AG04450 (cell line): ENCODE results near the gene TOMM70. TPM values are rescaled to one million over a fixed set of nuclear protein-coding genes. Genes with fewer than 3 reads are reported as not detected.

Experiments
- CTCF ChIA-PET: fragments of 300-600, 350-600 bp; formaldehyde crosslinking; extraction: SDS; loops from one replicate; lab custom pipeline; 2022; ENCODE audit warnings: antibody characterized with exemption, inconsistent platforms; lab: Charles Lee
- POLR2A ChIA-PET: fragments of 350-600 bp; formaldehyde crosslinking; extraction: SDS; loops from one replicate; lab custom pipeline; 2021; ENCODE audit warnings: antibody characterized with exemption, inconsistent platforms; lab: Yijun Ruan, JAX
- DNase-seq: peaks from one replicate; pipeline ENCODE4 v3.0.0-alpha.2; 2011; ENCODE audit warnings: low read depth, low spot score
- H3K27ac ChIP-seq: one replicate; pipeline ENCODE4 v1.5.1; 2012; ENCODE audit warnings: low read depth, low read length, control low read depth
- H3K27me3 ChIP-seq: one replicate; pipeline ENCODE4 v1.6.0; 2012; ENCODE audit warnings: low read length; ENCODE audit not compliant: control insufficient read depth, insufficient read depth
- H3K4me3 ChIP-seq: 2 replicates; pipeline ENCODE4 v1.5.1; 2011; ENCODE audit warnings: mild to moderate bottlenecking, low read depth, low read length, control low read depth
- H3K9me3 ChIP-seq: 2 replicates; pipeline ENCODE4 v1.5.1; 2012; ENCODE audit warnings: low read length; ENCODE audit not compliant: control insufficient read depth, insufficient read depth
- polyA plus RNA-seq: library from polyadenylated mRNA; depleted of rRNA; stranded (reverse); fragments of >200 nt; gene quantifications from 2 replicates; pipeline ENCODE4 v1.2.3, GENCODE V29; 2011
- TF ChIP-seq, protein P1 (sequence below): IDR thresholded peaks from 2 replicates; pipeline ENCODE4 v1.5.1; 2011; ENCODE audit warnings: low read depth, low read length, control low read depth, inconsistent platforms

TOMM70 gene
- polyA plus RNA-seq, 1 experiment, result 53.7 TPM

DNA sequence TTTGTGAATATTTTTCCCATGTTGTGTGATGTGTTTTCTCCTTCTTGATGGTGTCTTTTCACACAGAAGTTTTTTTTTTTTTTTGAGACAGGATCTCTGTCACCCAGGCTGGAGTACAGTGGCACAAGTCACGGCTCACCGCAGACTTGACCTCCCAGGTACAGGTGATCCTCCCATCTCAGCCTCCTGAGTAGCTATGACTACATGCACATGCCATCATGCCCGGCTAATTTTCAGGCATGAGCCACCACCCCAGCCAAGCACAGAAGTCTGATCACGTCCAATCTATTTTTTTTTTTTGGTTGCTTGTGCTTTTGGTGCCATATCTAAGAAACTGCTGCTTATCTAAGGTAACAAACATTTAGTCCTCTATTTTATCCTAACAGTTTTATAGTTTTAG lies 24.6 kb downstream of the TOMM70 start:
- no peak for DNase-seq
- TF ChIP-seq, protein P1, sequence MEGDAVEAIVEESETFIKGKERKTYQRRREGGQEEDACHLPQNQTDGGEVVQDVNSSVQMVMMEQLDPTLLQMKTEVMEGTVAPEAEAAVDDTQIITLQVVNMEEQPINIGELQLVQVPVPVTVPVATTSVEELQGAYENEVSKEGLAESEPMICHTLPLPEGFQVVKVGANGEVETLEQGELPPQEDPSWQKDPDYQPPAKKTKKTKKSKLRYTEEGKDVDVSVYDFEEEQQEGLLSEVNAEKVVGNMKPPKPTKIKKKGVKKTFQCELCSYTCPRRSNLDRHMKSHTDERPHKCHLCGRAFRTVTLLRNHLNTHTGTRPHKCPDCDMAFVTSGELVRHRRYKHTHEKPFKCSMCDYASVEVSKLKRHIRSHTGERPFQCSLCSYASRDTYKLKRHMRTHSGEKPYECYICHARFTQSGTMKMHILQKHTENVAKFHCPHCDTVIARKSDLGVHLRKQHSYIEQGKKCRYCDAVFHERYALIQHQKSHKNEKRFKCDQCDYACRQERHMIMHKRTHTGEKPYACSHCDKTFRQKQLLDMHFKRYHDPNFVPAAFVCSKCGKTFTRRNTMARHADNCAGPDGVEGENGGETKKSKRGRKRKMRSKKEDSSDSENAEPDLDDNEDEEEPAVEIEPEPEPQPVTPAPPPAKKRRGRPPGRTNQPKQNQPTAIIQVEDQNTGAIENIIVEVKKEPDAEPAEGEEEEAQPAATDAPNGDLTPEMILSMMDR, result no peak
- Histone ChIP-seq H3K27me3 (no peaks in the 10 kb centered on the region), H3K4me3 (no peak overlapping the region), H3K9me3 (no peaks in the 10 kb centered on the region), H3K27ac (no peak overlapping the region)
- CTCF ChIA-PET, result interaction anchor here (0.7 kb wide), 1 partner anchor 545 kb away, joined by 4 read pairs; no protein-coding TSS in a partner anchor
- POLR2A ChIA-PET, result interaction anchor here (0.6 to 1.0 kb wide), 3 partner anchors 25 to 116 kb away, joined by 3 to 6 read pairs (median 4); partner anchors contain the start of genes LNP1, NIT2, TMEM45A and TOMM70

DNA sequence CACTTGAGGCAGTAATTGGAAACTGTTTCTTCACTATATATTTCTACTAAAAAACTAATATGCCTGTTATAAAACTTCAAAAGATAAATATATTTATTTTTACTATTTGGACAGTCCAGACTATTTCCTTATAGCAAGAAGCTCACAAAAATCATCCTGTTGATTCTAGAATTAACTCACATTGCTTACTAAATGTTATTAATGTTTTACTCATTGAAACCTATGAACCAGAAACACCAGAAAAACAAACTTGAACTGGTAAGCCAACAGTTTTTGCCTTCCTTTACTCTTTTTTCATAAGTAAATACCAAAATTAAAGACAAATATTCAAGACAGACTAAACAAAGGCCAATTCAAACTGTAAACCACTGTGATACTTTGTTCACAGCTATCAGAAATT lies 26.4 kb downstream of the TOMM70 start:
- ChIA-PET POLR2A (interaction anchor here (1.4 kb wide), 1 partner anchor 27 kb away, joined by 4 read pairs; the partner anchor contains the start of genes LNP1 and TOMM70), CTCF (interaction anchor here (1.1 kb wide), 1 partner anchor 9 kb away, joined by 4 read pairs; no protein-coding TSS in a partner anchor)
- H3K27me3 ChIP-seq, result no peaks in the 10 kb centered on the region
- no peak overlapping the region for H3K27ac ChIP-seq
- DNase-seq, result no peak
- no peaks in the 10 kb centered on the region for H3K9me3 ChIP-seq
- TF ChIP-seq, protein P1, result no peak
- H3K4me3 ChIP-seq, result no peak overlapping the region

DNA sequence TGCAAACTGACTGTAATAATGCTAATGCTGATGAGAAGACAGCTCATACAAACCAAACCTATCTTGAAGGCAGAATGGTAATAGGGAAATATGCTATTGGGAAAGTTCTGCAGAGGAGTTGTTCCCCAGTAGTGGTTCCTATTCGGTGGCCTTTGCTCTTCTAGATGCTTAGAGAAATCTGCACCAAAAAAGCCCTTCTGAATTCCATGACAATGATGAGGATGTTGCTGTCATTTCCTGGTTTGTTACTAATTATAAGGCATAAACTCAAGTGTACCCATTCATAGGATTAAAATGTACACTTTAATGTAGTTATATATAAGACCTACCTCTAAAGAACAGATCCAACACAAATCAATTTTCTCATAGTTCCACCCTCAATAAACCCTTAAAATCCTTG lies 30.1 kb downstream of the TOMM70 start:
- Histone ChIP-seq H3K4me3 (no peak overlapping the region), H3K9me3 (no peaks in the 10 kb centered on the region), H3K27ac (no peak overlapping the region), H3K27me3 (no peaks in the 10 kb centered on the region)
- ChIA-PET CTCF (no interaction called here), POLR2A (no interaction called here)
- DNase-seq, result no peak
- TF ChIP-seq, protein P1, result no peak

DNA sequence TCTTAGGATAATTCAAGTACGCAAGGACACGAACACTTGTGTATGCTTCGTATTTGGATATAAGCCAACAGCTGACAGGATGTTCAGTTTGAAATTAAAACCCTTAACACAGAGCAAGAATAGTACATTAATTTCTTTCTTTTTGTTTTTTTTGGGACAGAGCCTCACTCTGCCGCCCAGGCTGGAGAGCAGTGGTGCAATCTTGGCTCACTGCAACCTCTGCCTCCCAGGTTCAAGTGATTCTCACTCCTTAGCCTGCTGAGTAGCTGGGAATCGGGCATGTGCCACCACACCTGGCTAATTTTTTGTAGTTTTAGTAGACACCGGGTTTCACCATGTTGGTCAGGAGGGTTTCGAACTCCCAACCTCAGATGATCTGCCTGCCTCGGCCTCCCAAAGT lies 32.4 kb downstream of the TOMM70 start:
- ChIA-PET POLR2A (interaction anchor here (0.7 kb wide), 1 partner anchor 33 kb away, joined by 3 read pairs; the partner anchor contains the start of gene LNP1), CTCF (no interaction called here)
- no peak for DNase-seq
- H3K27me3 ChIP-seq, result no peaks in the 10 kb centered on the region
- H3K27ac ChIP-seq, result no peak overlapping the region
- H3K4me3 ChIP-seq, result no peak overlapping the region
- H3K9me3 ChIP-seq, result no peaks in the 10 kb centered on the region
- TF ChIP-seq, protein P1, result no peak

DNA sequence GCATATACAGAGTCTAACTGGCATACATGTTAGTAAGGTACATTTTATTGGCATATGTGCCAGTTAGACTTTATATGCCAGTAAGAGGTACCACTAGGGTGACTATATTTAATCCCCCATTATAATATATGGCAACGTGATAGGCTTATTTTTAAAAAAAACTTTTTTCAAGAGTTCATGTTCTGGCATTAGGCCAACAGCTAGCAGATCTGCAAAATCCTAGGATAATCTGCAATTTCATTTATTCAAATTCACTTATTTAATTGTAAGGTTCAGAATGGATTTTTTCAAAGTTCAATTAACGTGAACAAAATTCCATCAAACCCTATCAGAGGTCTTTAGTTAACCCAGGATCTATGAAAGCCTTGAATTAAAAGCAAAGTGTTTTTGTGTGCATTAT lies 34.5 kb downstream of the TOMM70 start:
- CTCF ChIA-PET, result interaction anchor here (1.2 kb wide), 1 partner anchor 97 kb away, joined by 3 read pairs; no protein-coding TSS in a partner anchor
- POLR2A ChIA-PET, result no interaction called here

More for the DNA sequence above, 34.5 kb downstream of the TOMM70 start:
- TF ChIP-seq, protein P1, result no peak
- no peak for DNase-seq
- Histone ChIP-seq H3K27ac (no peak overlapping the region), H3K27me3 (no peaks in the 10 kb centered on the region), H3K9me3 (no peaks in the 10 kb centered on the region), H3K4me3 (no peak overlapping the region)
